ENCODE measurements around the gene TUBGCP3.

The TUBGCP3 gene

GRCh38 chr13:112616586-112617362 lies 28.8 kb upstream of the TUBGCP3 start:
- peak; percentile 8 for DNase-seq

- DNase-seq: no peak
Measured at GRCh38 chr13:112615391-112615790, 27.4 kb upstream of the TUBGCP3 start.

- no peak for DNase-seq
Measured at GRCh38 chr13:112614835-112615234, 26.9 kb upstream of the TUBGCP3 start.

- no peak for DNase-seq
Measured at GRCh38 chr13:112608212-112608611, 20.3 kb upstream of the TUBGCP3 start.

- peak; percentile 83 for DNase-seq
Measured at GRCh38 chr13:112606109-112607001, 18.4 kb upstream of the TUBGCP3 start.

GRCh38 chr13:112605531-112605990 lies 17.6 kb upstream of the TUBGCP3 start:
- DNase-seq: no peak

GRCh38 chr13:112603641-112604225 lies 15.8 kb upstream of the TUBGCP3 start:
- DNase-seq: no peak

- no peak for DNase-seq
Measured at GRCh38 chr13:112602189-112602588, 14.2 kb upstream of the TUBGCP3 start.

- no peak for DNase-seq
Measured at GRCh38 chr13:112601371-112601770, 13.4 kb upstream of the TUBGCP3 start.

- no peak for DNase-seq
Measured at GRCh38 chr13:112596235-112596634, 8.3 kb upstream of the TUBGCP3 start.

GRCh38 chr13:112592647-112593046 lies 4.7 kb upstream of the TUBGCP3 start:
- no peak for DNase-seq

- no peak for DNase-seq
Measured at GRCh38 chr13:112592181-112592580, 4.2 kb upstream of the TUBGCP3 start.

GRCh38 chr13:112588490-112589297 lies 741 bp upstream of the TUBGCP3 start:
- no peak for DNase-seq

GRCh38 chr13:112587212-112587763 lies 665 bp downstream of the TUBGCP3 start:
- peak; percentile 59 for DNase-seq

- DNase-seq: no peak
Measured at GRCh38 chr13:112586334-112586960, 1.5 kb downstream of the TUBGCP3 start.

- peak; percentile 39 for DNase-seq
Measured at GRCh38 chr13:112583592-112584277, 4.2 kb downstream of the TUBGCP3 start.

- no peak for DNase-seq
Measured at GRCh38 chr13:112582263-112582662, 5.7 kb downstream of the TUBGCP3 start.

GRCh38 chr13:112580912-112581311 lies 7.0 kb downstream of the TUBGCP3 start:
- no peak for DNase-seq

GRCh38 chr13:112580211-112580610 lies 7.7 kb downstream of the TUBGCP3 start:
- DNase-seq: no peak

GRCh38 chr13:112579310-112579843 lies 8.6 kb downstream of the TUBGCP3 start:
- DNase-seq: no peak

GRCh38 chr13:112576768-112577167 lies 11.2 kb downstream of the TUBGCP3 start:
- no peak for DNase-seq

Measured in CD4-positive, alpha-beta T cell treated with Interleukin-17A for 1 hour (primary cell).